HG03025 (cell line): Measurements from ENCODE around the gene LCN15.
"Not testable (repeated sequence)": the region's sequence is repeated elsewhere in the genome, so short reads cannot be mapped to it uniquely, and the experiment has no call there.

ENCODE experiments used
- ATAC-seq: cut with Tn5 transposase; IDR thresholded peaks from one replicate; pipeline ENCODE4 v1.9.1; 2021; ENCODE audit warnings: mild to moderate bottlenecking, moderate library complexity; ENCODE audit not compliant: unreplicated experiment, low FRiP score

LCN15 gene

GRCh38 chr9:136795000-136795348, 30.7 kb upstream of the LCN15 start:
- ATAC-seq, result no peak

- ATAC-seq, result no peak
These were observed 30.1 kb upstream of the LCN15 start for GRCh38 chr9:136794281-136794999.

GRCh38 chr9:136793086-136793946, 29.0 kb upstream of the LCN15 start:
- no peak for ATAC-seq

- ATAC-seq, result no peak
These were observed 28.2 kb upstream of the LCN15 start for GRCh38 chr9:136792321-136793085.

- no peak for ATAC-seq
These were observed 27.4 kb upstream of the LCN15 start for GRCh38 chr9:136791516-136792276.

- peak; percentile 87 for ATAC-seq
These were observed 26.6 kb upstream of the LCN15 start, which contains the start of gene TMEM141 for GRCh38 chr9:136790640-136791515. TMEM141 (plus strand) TSS chr9:136791344; CDS start chr9:136791371, 27 bp downstream.

GRCh38 chr9:136789523-136789937, 25.2 kb upstream of the LCN15 start:
- ATAC-seq, result no peak

- not testable (repeated sequence) for ATAC-seq
These were observed 24.6 kb upstream of the LCN15 start for GRCh38 chr9:136788644-136789522.

- no peak for ATAC-seq
These were observed 23.5 kb upstream of the LCN15 start for GRCh38 chr9:136787690-136788400.

- not testable (repeated sequence) for ATAC-seq
These were observed 22.7 kb upstream of the LCN15 start for GRCh38 chr9:136786983-136787382.

- no peak for ATAC-seq
These were observed 22.1 kb upstream of the LCN15 start for GRCh38 chr9:136786451-136786850.

- not testable (repeated sequence) for ATAC-seq
These were observed 21.4 kb upstream of the LCN15 start for GRCh38 chr9:136785565-136786355.

GRCh38 chr9:136784997-136785361, 20.7 kb upstream of the LCN15 start:
- ATAC-seq, result no peak

- no peak for ATAC-seq
These were observed 20.1 kb upstream of the LCN15 start for GRCh38 chr9:136784249-136784996.

GRCh38 chr9:136782452-136782851, 18.1 kb upstream of the LCN15 start:
- no peak for ATAC-seq

- ATAC-seq, result no peak
These were observed 15.5 kb upstream of the LCN15 start for GRCh38 chr9:136779808-136780207.
